ENCODE measurements around the gene SBK1.
A peak's percentile ranks its signal among the peaks of the same experiment; 100 is the strongest.

Gene SBK1

GRCh38 chr16:28261942-28262341 is 30.4 kb upstream of the SBK1 start:
- Histone ChIP-seq H3K4me1 (ENCODE audit: low read length) (peaks cover 38% of the 10 kb centered on the region), H3F3A (ENCODE audit: insufficient read depth, low read length) (no peaks in the 10 kb centered on the region), H4K20me1 (ENCODE audit: insufficient read depth, low read length) (no peaks in the 10 kb centered on the region), H3K36me3 (replicated peaks; ENCODE audit: insufficient read depth, low read length) (no peaks in the 10 kb centered on the region), H3K9ac (ENCODE audit: low read length) (peak overlapping the region; percentile 12; the same call in 1 of the 2 replicates), H3K9me3 (replicated peaks; ENCODE audit: insufficient read depth, low read length) (no peaks in the 10 kb centered on the region), H3K4me2 (ENCODE audit: low read depth, low read length) (peak overlapping the region; percentile 64), H3K27ac (ENCODE audit: low read length) (peak overlapping the region; percentile 20; the same call in 1 of the 2 replicates), H3K79me2 (ENCODE audit: low read length) (no peaks in the 10 kb centered on the region), H3K9me2 (replicated peaks; ENCODE audit: insufficient read depth, low read length) (no peaks in the 10 kb centered on the region), H3K4me3 (ENCODE audit: low read length) (peak overlapping the region; percentile 22; the same call in 1 of the 2 replicates), H3K27me3 (replicated peaks; ENCODE audit: insufficient read depth, low read length) (no peaks in the 10 kb centered on the region), H2AFZ (ENCODE audit: low read length) (peak overlapping the region; percentile 61)
- peak; percentile 54 for DNase-seq
- no peak for TF ChIP-seq EZH2phosphoT487 (IDR thresholded peaks at IDR 0.05; ENCODE audit: low read length)
- TF ChIP-seq EZH2 (optimal IDR thresholded peaks at IDR 0.05; ENCODE audit: low read depth, low read length), result no peak
- TF ChIP-seq CTCF (IDR thresholded peaks at IDR 0.05; ENCODE audit: low read length), result no peak

- Histone ChIP-seq H3K79me2 (ENCODE audit: low read length) (no peaks in the 10 kb centered on the region), H4K20me1 (ENCODE audit: insufficient read depth, low read length) (no peaks in the 10 kb centered on the region), H3K27me3 (replicated peaks; ENCODE audit: insufficient read depth, low read length) (no peaks in the 10 kb centered on the region), H3K9me2 (replicated peaks; ENCODE audit: insufficient read depth, low read length) (no peaks in the 10 kb centered on the region), H3K36me3 (replicated peaks; ENCODE audit: insufficient read depth, low read length) (no peaks in the 10 kb centered on the region), H2AFZ (ENCODE audit: low read length) (no peak overlapping the region), H3K9me3 (replicated peaks; ENCODE audit: insufficient read depth, low read length) (no peaks in the 10 kb centered on the region), H3K9ac (ENCODE audit: low read length) (no peak overlapping the region), H3F3A (ENCODE audit: insufficient read depth, low read length) (no peaks in the 10 kb centered on the region), H3K27ac (ENCODE audit: low read length) (no peak overlapping the region), H3K4me3 (ENCODE audit: low read length) (no peak overlapping the region), H3K4me1 (ENCODE audit: low read length) (peaks cover 38% of the 10 kb centered on the region), H3K4me2 (ENCODE audit: low read depth, low read length) (no peak overlapping the region)
- DNase-seq, result no peak
- TF ChIP-seq EZH2phosphoT487 (IDR thresholded peaks at IDR 0.05; ENCODE audit: low read length) (no peak), EZH2 (optimal IDR thresholded peaks at IDR 0.05; ENCODE audit: low read depth, low read length) (no peak), CTCF (IDR thresholded peaks at IDR 0.05; ENCODE audit: low read length) (no peak)
Measured at GRCh38 chr16:28263305-28263704, 29.0 kb upstream of the SBK1 start.

GRCh38 chr16:28264656-28265055 is 27.7 kb upstream of the SBK1 start:
- Histone ChIP-seq H3K4me3 (ENCODE audit: low read length) (no peak overlapping the region), H2AFZ (ENCODE audit: low read length) (no peak overlapping the region), H4K20me1 (ENCODE audit: insufficient read depth, low read length) (no peaks in the 10 kb centered on the region), H3F3A (ENCODE audit: insufficient read depth, low read length) (no peaks in the 10 kb centered on the region), H3K79me2 (ENCODE audit: low read length) (no peaks in the 10 kb centered on the region), H3K9me3 (replicated peaks; ENCODE audit: insufficient read depth, low read length) (no peaks in the 10 kb centered on the region), H3K9me2 (replicated peaks; ENCODE audit: insufficient read depth, low read length) (no peaks in the 10 kb centered on the region), H3K4me1 (ENCODE audit: low read length) (peaks cover 29% of the 10 kb centered on the region), H3K9ac (ENCODE audit: low read length) (no peak overlapping the region), H3K27ac (ENCODE audit: low read length) (no peak overlapping the region), H3K4me2 (ENCODE audit: low read depth, low read length) (no peak overlapping the region), H3K27me3 (replicated peaks; ENCODE audit: insufficient read depth, low read length) (no peaks in the 10 kb centered on the region), H3K36me3 (replicated peaks; ENCODE audit: insufficient read depth, low read length) (no peaks in the 10 kb centered on the region)
- TF ChIP-seq CTCF (IDR thresholded peaks at IDR 0.05; ENCODE audit: low read length) (no peak), EZH2 (optimal IDR thresholded peaks at IDR 0.05; ENCODE audit: low read depth, low read length) (no peak), EZH2phosphoT487 (IDR thresholded peaks at IDR 0.05; ENCODE audit: low read length) (no peak)
- DNase-seq, result no peak

Data from MM.1S (cell line).